Esophagus (tissue), 2 donors: ENCODE data around the gene TEKT5. TPM values are rescaled to one million over a fixed set of nuclear protein-coding genes. Genes with fewer than 3 reads are reported as not detected.
"Not testable (repeated sequence)": the region's sequence is repeated elsewhere in the genome, so short reads cannot be mapped to it uniquely, and the experiment has no call there.

Experiments
- H3K27ac ChIP-seq, 2 donors: one replicate each; pipeline ENCODE4 v1.5.1; 2013; ENCODE audit warnings: low read depth in 2 of 2, mild to moderate bottlenecking in 2 of 2, inconsistent platforms in 1 of 2, low read length in 1 of 2, moderate library complexity in 1 of 2
- H3K27me3 ChIP-seq, 2 donors: one replicate each; pipeline ENCODE4 v1.6.1; 2013; ENCODE audit warnings: low read length in 2 of 2, control low read depth in 1 of 2, mild to moderate bottlenecking in 1 of 2; ENCODE audit not compliant: insufficient read depth in 2 of 2, control insufficient read depth in 1 of 2
- H3K36me3 ChIP-seq, 2 donors: one replicate each; pipeline ENCODE4 v1.6.1; 2013; ENCODE audit warnings: low read length in 1 of 2; ENCODE audit not compliant: control insufficient read depth in 2 of 2, insufficient read depth in 2 of 2
- H3K4me1 ChIP-seq, 2 donors: one replicate each; pipeline ENCODE4 v1.6.1; 2013; ENCODE audit warnings: low read length in 1 of 2; ENCODE audit not compliant: control insufficient read depth in 2 of 2, insufficient read depth in 2 of 2
- H3K4me3 ChIP-seq, 2 donors: one replicate each; pipeline ENCODE4 v1.5.1; 2013; ENCODE audit warnings: low read length in 2 of 2, mild to moderate bottlenecking in 2 of 2, low read depth in 1 of 2, moderate library complexity in 1 of 2
- H3K9me3 ChIP-seq, 2 donors: one replicate each; pipeline ENCODE4 v1.6.1; 2013; ENCODE audit warnings: mild to moderate bottlenecking in 2 of 2, low read depth in 1 of 2, low read length in 1 of 2, moderate library complexity in 1 of 2; ENCODE audit not compliant: control insufficient read depth in 2 of 2, insufficient read depth in 1 of 2
- WGBS, 2 donors: extraction: QIAGEN DNeasy Blood & Tissue Kit; methylation state at CpG; one replicate each; pipeline ENCODE4 v1.1.7; 2013; 5-methylcytosine and 5-hydroxymethylcytosine counted together
- polyA plus RNA-seq, 2 donors: library from polyadenylated mRNA; stranded (reverse); fragments of 200-250 nt; gene quantifications; one replicate each; pipeline ENCODE4 v1.2.3, GENCODE V29; 2013
- donor health status: healthy with polysubstance abuse.
- donor health status: Bipolar disorder and iron deficiency.

Gene TEKT5
- polyA plus RNA-seq, 2 donors: 0.22 TPM; not detected in 1

GRCh38 chr16:10654592-10655414 lies 39.9 kb downstream of the TEKT5 start:
- Histone ChIP-seq H3K9me3 (no peaks in the 10 kb centered on the region), H3K4me3 (no peak overlapping the region), H3K4me1 (peaks cover 2 to 4% of the 10 kb centered on the region in 2 donors), H3K27ac (no peak overlapping the region), H3K36me3 (no peaks in the 10 kb centered on the region), H3K27me3 (no peaks in the 10 kb centered on the region)
- WGBS, 2 donors: 61 to 64% methylated on average over 8 of the region's 8 CpGs

- no peaks in the 10 kb centered on the region for H3K27me3 ChIP-seq
- no peaks in the 10 kb centered on the region for H3K9me3 ChIP-seq
- H3K4me3 ChIP-seq: no peak overlapping the region
- WGBS, 2 donors: 23 to 35% methylated on average over 7 to 8 of the region's 8 CpGs
- peaks cover 2 to 4% of the 10 kb centered on the region in 2 donors for H3K4me1 ChIP-seq
- H3K36me3 ChIP-seq: no peaks in the 10 kb centered on the region
- peak overlapping the region; percentile 64 to 86 for H3K27ac ChIP-seq
Observed at GRCh38 chr16:10652730-10653590, 41.8 kb downstream of the TEKT5 start.

GRCh38 chr16:10649098-10649497 lies 45.6 kb downstream of the TEKT5 start:
- not testable (repeated sequence) for H3K36me3 ChIP-seq, H3K27ac ChIP-seq, H3K27me3 ChIP-seq, H3K4me3 ChIP-seq, H3K4me1 ChIP-seq, H3K9me3 ChIP-seq
- 98 to 100% methylated on average over 1 of the region's 1 CpG for WGBS, 2 donors

GRCh38 chr16:10647721-10648296 lies 46.9 kb downstream of the TEKT5 start:
- H3K9me3 ChIP-seq: no peaks in the 10 kb centered on the region
- H3K4me3 ChIP-seq: no peak overlapping the region
- 79 to 87% methylated on average over 4 of the region's 4 CpGs for WGBS, 2 donors
- no peak overlapping the region for H3K27ac ChIP-seq
- peaks cover 2% of the 10 kb centered on the region in 2 donors for H3K4me1 ChIP-seq
- H3K36me3 ChIP-seq: no peaks in the 10 kb centered on the region
- no peaks in the 10 kb centered on the region for H3K27me3 ChIP-seq

- Histone ChIP-seq H3K4me1 (peaks cover 0 to 2% of the 10 kb centered on the region in 2 donors), H3K27ac (no peak overlapping the region), H3K27me3 (no peaks in the 10 kb centered on the region), H3K9me3 (no peaks in the 10 kb centered on the region), H3K4me3 (no peak overlapping the region), H3K36me3 (no peaks in the 10 kb centered on the region)
- WGBS, 2 donors: 94 to 95% methylated on average over 10 of the region's 10 CpGs
Observed at GRCh38 chr16:10647264-10647720, 47.4 kb downstream of the TEKT5 start.

- WGBS, 2 donors: 71 to 90% methylated on average over 9 of the region's 9 CpGs
- Histone ChIP-seq H3K36me3 (no peaks in the 10 kb centered on the region), H3K27ac (no peak overlapping the region), H3K27me3 (no peaks in the 10 kb centered on the region), H3K4me3 (no peak overlapping the region), H3K4me1 (peaks cover 0 to 2% of the 10 kb centered on the region in 2 donors), H3K9me3 (no peaks in the 10 kb centered on the region)
Observed at GRCh38 chr16:10646581-10647263, 48.0 kb downstream of the TEKT5 start.

- Histone ChIP-seq H3K4me1 (peaks cover 0 to 2% of the 10 kb centered on the region in 2 donors), H3K9me3 (no peaks in the 10 kb centered on the region), H3K27me3 (no peaks in the 10 kb centered on the region), H3K27ac (no peak overlapping the region), H3K36me3 (no peaks in the 10 kb centered on the region), H3K4me3 (no peak overlapping the region)
- 56 to 64% methylated on average over 1 of the region's 1 CpG for WGBS, 2 donors
Observed at GRCh38 chr16:10646228-10646580, 48.5 kb downstream of the TEKT5 start.

- no peak overlapping the region for H3K4me3 ChIP-seq
- peaks cover 0 to 2% of the 10 kb centered on the region in 2 donors for H3K9me3 ChIP-seq
- H3K27me3 ChIP-seq: no peaks in the 10 kb centered on the region
- no peak overlapping the region for H3K27ac ChIP-seq
- no peaks in the 10 kb centered on the region for H3K4me1 ChIP-seq
- no peaks in the 10 kb centered on the region for H3K36me3 ChIP-seq
- 91 to 92% methylated on average over 6 of the region's 6 CpGs for WGBS, 2 donors
Observed at GRCh38 chr16:10644092-10644491, 50.6 kb downstream of the TEKT5 start.

- Histone ChIP-seq H3K27me3 (no peaks in the 10 kb centered on the region), H3K9me3 (peaks cover 0 to 2% of the 10 kb centered on the region in 2 donors), H3K36me3 (no peaks in the 10 kb centered on the region), H3K27ac (no peak overlapping the region), H3K4me1 (no peaks in the 10 kb centered on the region), H3K4me3 (no peak overlapping the region)
- WGBS, 2 donors: 84 to 89% methylated on average over 7 of the region's 7 CpGs
Observed at GRCh38 chr16:10642964-10643363, 51.8 kb downstream of the TEKT5 start.
